Liver (tissue), 9 donors: ENCODE data around the gene SERINC5. TPM values are rescaled to one million over a fixed set of nuclear protein-coding genes. Genes with fewer than 3 reads are reported as not detected.

Source experiments
- DNase-seq: peaks from one replicate; pipeline ENCODE4 v3.0.0-alpha.2; 2017; ENCODE audit warnings: low spot score
- H3K27ac ChIP-seq, 2 donors: one replicate each; pipeline ENCODE4 v1.7.0; 2013; ENCODE audit warnings: inconsistent platforms in 2 of 2, low read length in 2 of 2, control low read depth in 1 of 2, low read depth in 1 of 2, mild to moderate bottlenecking in 1 of 2
- H3K27me3 ChIP-seq, 4 donors: one replicate each; pipeline versions ENCODE4 v1.6.1 to v1.7.0; 2013; ENCODE audit warnings: low read length in 3 of 4, inconsistent platforms in 1 of 4, mild to moderate bottlenecking in 1 of 4, moderate library complexity in 1 of 4; ENCODE audit not compliant: control insufficient read depth in 4 of 4, insufficient read depth in 4 of 4
- H3K36me3 ChIP-seq, 4 donors: one replicate each; pipeline versions ENCODE4 v1.6.1 to v1.7.0; 2013; ENCODE audit warnings: low read length in 3 of 4, mild to moderate bottlenecking in 3 of 4, low read depth in 1 of 4, moderate library complexity in 1 of 4; ENCODE audit not compliant: control insufficient read depth in 4 of 4, insufficient read depth in 3 of 4
- H3K4me1 ChIP-seq, 4 donors: one replicate each; pipeline versions ENCODE4 v1.6.1 to v1.7.0; 2013; ENCODE audit warnings: low read length in 3 of 4, mild to moderate bottlenecking in 3 of 4, moderate library complexity in 1 of 4; ENCODE audit not compliant: control insufficient read depth in 4 of 4, insufficient read depth in 4 of 4
- H3K4me3 ChIP-seq, 3 donors: one replicate each; pipeline versions ENCODE4 v1.6.1 to v1.7.0; 2013; ENCODE audit warnings: low read length in 3 of 3, control low read depth in 1 of 3, low read depth in 1 of 3, mild to moderate bottlenecking in 1 of 3
- H3K9ac ChIP-seq, 2 donors: one replicate each; pipeline ENCODE4 v1.7.0; 2013; ENCODE audit warnings: low read length in 2 of 2, mild to moderate bottlenecking in 2 of 2, moderate library complexity in 2 of 2, control low read depth in 1 of 2, low read depth in 1 of 2
- H3K9me3 ChIP-seq, 4 donors: one replicate each; pipeline versions ENCODE4 v1.6.1 to v1.7.0; 2013; ENCODE audit warnings: low read length in 3 of 4; ENCODE audit not compliant: control insufficient read depth in 4 of 4
- ATF3 ChIP-seq: IDR thresholded peaks from 2 replicates; pipeline ENCODE4 v1.6.1; 2016; ENCODE audit warnings: antibody characterized with exemption
- CTCF ChIP-seq: fragments of 150-350 bp; IDR thresholded peaks from 2 replicates; pipeline ENCODE4 v1.5.1; 2017; ENCODE audit warnings: improper control_type of control experiment, low read depth, low read length; ENCODE audit not compliant: missing input control
- EGR1 ChIP-seq, 2 donors: IDR thresholded peaks; 2 replicates each; pipeline ENCODE4 v1.6.1; 2016 to 2018; ENCODE audit warnings: antibody characterized with exemption in 2 of 2, low read depth in 2 of 2
- FOXA1 ChIP-seq: IDR thresholded peaks from 2 replicates; pipeline ENCODE4 v1.6.1; 2016; ENCODE audit warnings: antibody characterized with exemption
- FOXA2 ChIP-seq: IDR thresholded peaks from 2 replicates; pipeline ENCODE4 v1.6.1; 2016; ENCODE audit warnings: antibody characterized with exemption
- GABPA ChIP-seq, 2 donors: IDR thresholded peaks in 1 of 2; conservative IDR thresholded peaks in 1 of 2; 2 replicates each; pipeline ENCODE4 v1.6.1; 2016; ENCODE audit warnings: antibody characterized with exemption in 2 of 2, mild to moderate bottlenecking in 1 of 2, moderate library complexity in 1 of 2
- HNF4A ChIP-seq, 2 donors: conservative IDR thresholded peaks; 2 replicates each; pipeline ENCODE4 v1.6.1; 2016; ENCODE audit warnings: antibody characterized with exemption in 2 of 2, mild to moderate bottlenecking in 2 of 2
- HNF4G ChIP-seq: IDR thresholded peaks from 2 replicates; pipeline ENCODE4 v1.6.1; 2016; ENCODE audit warnings: antibody characterized with exemption
- MAX ChIP-seq: IDR thresholded peaks from 2 replicates; pipeline ENCODE4 v1.6.1; 2016; ENCODE audit warnings: antibody characterized with exemption
- NR2F2 ChIP-seq: IDR thresholded peaks from 2 replicates; pipeline ENCODE4 v1.6.1; 2016; ENCODE audit warnings: antibody characterized with exemption
- RAD21 ChIP-seq, 2 donors: IDR thresholded peaks; 2 replicates each; pipeline ENCODE4 v1.6.1; 2016; ENCODE audit warnings: antibody characterized with exemption in 2 of 2, mild to moderate bottlenecking in 2 of 2
- REST ChIP-seq: IDR thresholded peaks from 2 replicates; pipeline ENCODE4 v1.6.1; 2016; ENCODE audit warnings: antibody characterized with exemption, mild to moderate bottlenecking
- RXRA ChIP-seq, 2 donors: IDR thresholded peaks; 2 replicates each; pipeline ENCODE4 v1.6.1; 2017 to 2018; ENCODE audit warnings: antibody characterized with exemption in 2 of 2, mild to moderate bottlenecking in 1 of 2
- SP1 ChIP-seq: IDR thresholded peaks from 2 replicates; pipeline ENCODE4 v1.6.1; 2018; ENCODE audit warnings: antibody characterized with exemption, mild to moderate bottlenecking
- TAF1 ChIP-seq: conservative IDR thresholded peaks from 2 replicates; pipeline ENCODE4 v1.6.1; 2016; ENCODE audit warnings: antibody characterized with exemption, mild to moderate bottlenecking
- YY1 ChIP-seq: IDR thresholded peaks from 2 replicates; pipeline ENCODE4 v1.6.1; 2016; ENCODE audit warnings: antibody characterized with exemption, mild to moderate bottlenecking
- ZBTB33 ChIP-seq: IDR thresholded peaks from 2 replicates; pipeline ENCODE4 v1.6.1; 2016; ENCODE audit warnings: antibody characterized with exemption
- WGBS: extraction: QIAGEN DNeasy Blood & Tissue Kit; methylation state at CpG from one replicate; pipeline ENCODE4 v1.1.7; 2013; 5-methylcytosine and 5-hydroxymethylcytosine counted together
- polyA plus RNA-seq, 2 donors: library from polyadenylated mRNA; stranded (reverse) in 1 of 2; unstranded in 1 of 2; fragments of 200-250 nt in 1 of 2; fragments of >200 nt in 1 of 2; fragmentation: Nextera tagmentation in 1 of 2; extraction: Ambion mirVana in 1 of 2; gene quantifications; one replicate each; pipeline versions ENCODE4 v1.2.1 to v1.2.3, GENCODE V29; 2013 to 2015
- total RNA-seq, 2 donors: library from RNA; depleted of rRNA; stranded (reverse); fragments of >200 nt; gene quantifications; one replicate each; pipeline ENCODE4 v1.2.3, GENCODE V29; 2014
- donor health status: healthy.
- donor health status: healthy.
- donor health status: healthy.
- donor health status: healthy.
- donor health status: healthy.

SERINC5 gene
- total and polyA plus RNA-seq, 4 donors = 22.2 to 82.3 (median 32.0) TPM

GRCh38 chr5:80072103-80073073 lies 183.5 kb downstream of the SERINC5 start (continued):
- TF ChIP-seq REST (no peak), TAF1 (no peak), MAX (no peak)

- Histone ChIP-seq H3K4me1 (no peaks in the 10 kb centered on the region), H3K9ac (no peak overlapping the region), H3K4me3 (no peak overlapping the region), H3K9me3 (no peaks in the 10 kb centered on the region), H3K27me3 (no peaks in the 10 kb centered on the region), H3K27ac (no peak overlapping the region), H3K36me3 (no peaks in the 10 kb centered on the region)
- no peak for DNase-seq
- TF ChIP-seq HNF4A (conservative IDR thresholded peaks at IDR 0.05) (no peak), GABPA (IDR thresholded peaks at IDR 0.05 in 1 of 2, conservative IDR thresholded peaks at IDR 0.05 in 1 of 2) (no peak), FOXA2 (no peak), TAF1 (no peak), RXRA (IDR thresholded peaks at IDR 0.05) (no peak), EGR1 (IDR thresholded peaks at IDR 0.05; ENCODE audit: low read depth in 2 of 2) (no peak), ZBTB33 (no peak), HNF4G (no peak), NR2F2 (no peak)
- 92% methylated on average over 2 of the region's 2 CpGs for WGBS
Measured at GRCh38 chr5:80071510-80072021, 184.3 kb downstream of the SERINC5 start.

- Histone ChIP-seq H3K9ac (no peak overlapping the region), H3K27me3 (no peaks in the 10 kb centered on the region), H3K27ac (no peak overlapping the region), H3K36me3 (no peaks in the 10 kb centered on the region), H3K9me3 (no peaks in the 10 kb centered on the region), H3K4me3 (no peak overlapping the region), H3K4me1 (no peaks in the 10 kb centered on the region)
- TF ChIP-seq HNF4G = no peak
- no peak for TF ChIP-seq SP1
- no peak for TF ChIP-seq YY1
- TF ChIP-seq ZBTB33 = no peak
- no peak for TF ChIP-seq NR2F2
- TF ChIP-seq ATF3 = no peak
- TF ChIP-seq RXRA (IDR thresholded peaks at IDR 0.05) = no peak
- no peak for TF ChIP-seq RAD21 (IDR thresholded peaks at IDR 0.05)
- TF ChIP-seq HNF4A (conservative IDR thresholded peaks at IDR 0.05) = no peak
- no peak for TF ChIP-seq FOXA1
- TF ChIP-seq CTCF = no peak
- no peak for TF ChIP-seq TAF1
- TF ChIP-seq FOXA2 = no peak
- WGBS = 79% methylated on average over 10 of the region's 10 CpGs
- DNase-seq = no peak
Measured at GRCh38 chr5:80070338-80071056, 185.4 kb downstream of the SERINC5 start.
